MM.1S (cell line): Measurements from ENCODE around the gene LANCL3.
"Not testable (repeated sequence)": the region's sequence is repeated elsewhere in the genome, so short reads cannot be mapped to it uniquely, and the experiment has no call there.

Source experiments
- EZH2phosphoT487 ChIP-seq: fragments of 300-600 bp; sonication (generic); IDR thresholded peaks from 2 replicates; pipeline ENCODE4 v1.6.1; 2018; ENCODE audit warnings: antibody characterized with exemption, low read length
- TF ChIP-seq, protein P1 (sequence below): fragments of 300-600 bp; sonication (generic); IDR thresholded peaks from 2 replicates; pipeline ENCODE4 v1.5.1; 2016; ENCODE audit warnings: antibody characterized with exemption, low read length, mixed read lengths

DNA sequence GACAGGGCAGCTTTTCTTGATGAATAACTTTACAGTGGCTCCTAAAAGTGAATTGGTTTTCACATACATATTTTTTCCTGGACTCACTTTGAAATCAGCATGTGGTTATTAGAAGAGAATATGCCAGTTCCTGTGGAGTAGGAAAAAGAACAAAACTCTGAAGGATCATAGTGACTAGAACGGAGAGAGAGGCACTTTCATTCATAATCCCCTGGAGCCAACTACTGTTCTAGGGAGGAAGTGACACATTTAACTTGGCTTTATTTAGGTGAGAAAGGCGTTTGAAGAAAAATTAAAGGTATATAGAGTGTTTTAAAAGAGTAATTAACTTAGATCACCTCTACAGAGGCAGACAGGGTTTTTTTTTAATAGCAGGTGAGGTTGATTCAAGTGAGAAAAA, 1.7 kb downstream of the LANCL3 start:
- TF ChIP-seq, protein P1, sequence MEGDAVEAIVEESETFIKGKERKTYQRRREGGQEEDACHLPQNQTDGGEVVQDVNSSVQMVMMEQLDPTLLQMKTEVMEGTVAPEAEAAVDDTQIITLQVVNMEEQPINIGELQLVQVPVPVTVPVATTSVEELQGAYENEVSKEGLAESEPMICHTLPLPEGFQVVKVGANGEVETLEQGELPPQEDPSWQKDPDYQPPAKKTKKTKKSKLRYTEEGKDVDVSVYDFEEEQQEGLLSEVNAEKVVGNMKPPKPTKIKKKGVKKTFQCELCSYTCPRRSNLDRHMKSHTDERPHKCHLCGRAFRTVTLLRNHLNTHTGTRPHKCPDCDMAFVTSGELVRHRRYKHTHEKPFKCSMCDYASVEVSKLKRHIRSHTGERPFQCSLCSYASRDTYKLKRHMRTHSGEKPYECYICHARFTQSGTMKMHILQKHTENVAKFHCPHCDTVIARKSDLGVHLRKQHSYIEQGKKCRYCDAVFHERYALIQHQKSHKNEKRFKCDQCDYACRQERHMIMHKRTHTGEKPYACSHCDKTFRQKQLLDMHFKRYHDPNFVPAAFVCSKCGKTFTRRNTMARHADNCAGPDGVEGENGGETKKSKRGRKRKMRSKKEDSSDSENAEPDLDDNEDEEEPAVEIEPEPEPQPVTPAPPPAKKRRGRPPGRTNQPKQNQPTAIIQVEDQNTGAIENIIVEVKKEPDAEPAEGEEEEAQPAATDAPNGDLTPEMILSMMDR = not testable (repeated sequence)
- not testable (repeated sequence) for TF ChIP-seq EZH2phosphoT487
